Inferior parietal cortex (tissue), 1 donor: ENCODE measurements around the gene STEAP4.

Experiments
- DNase-seq: peaks from one replicate; pipeline ENCODE4 v3.0.0-alpha.2; 2016; ENCODE audit errors: extremely low spot score

Gene STEAP4

DNA sequence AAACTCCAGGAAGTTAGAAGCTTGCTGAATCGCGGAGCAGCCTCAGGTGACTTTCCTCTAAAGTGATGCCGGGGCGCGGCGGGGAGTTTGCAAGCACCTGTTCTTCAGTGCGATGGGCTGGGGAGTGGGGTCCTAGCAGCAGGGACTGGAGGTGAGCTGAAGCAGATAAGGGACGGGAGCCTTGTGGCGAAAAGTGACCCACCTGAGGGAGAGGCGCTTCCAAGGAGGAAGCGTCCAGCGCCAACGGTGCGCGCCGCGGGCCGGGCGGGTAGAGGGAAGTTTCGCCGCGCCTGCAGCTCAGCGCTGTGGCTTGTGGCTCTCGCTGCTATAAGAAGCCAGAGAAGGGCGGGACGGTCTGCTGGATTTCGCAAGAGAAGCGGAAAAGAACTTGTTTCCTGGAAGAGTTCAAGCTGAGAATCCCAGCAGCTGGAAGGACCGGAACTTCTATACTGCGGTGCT lies at the start of gene STEAP4:
Gene STEAP4, minus strand, starts transcription at position 305 of the 459 bp plus-strand sequence. CDS start 22,625 bp downstream, outside the sequence.
- DNase-seq = no peak

DNA sequence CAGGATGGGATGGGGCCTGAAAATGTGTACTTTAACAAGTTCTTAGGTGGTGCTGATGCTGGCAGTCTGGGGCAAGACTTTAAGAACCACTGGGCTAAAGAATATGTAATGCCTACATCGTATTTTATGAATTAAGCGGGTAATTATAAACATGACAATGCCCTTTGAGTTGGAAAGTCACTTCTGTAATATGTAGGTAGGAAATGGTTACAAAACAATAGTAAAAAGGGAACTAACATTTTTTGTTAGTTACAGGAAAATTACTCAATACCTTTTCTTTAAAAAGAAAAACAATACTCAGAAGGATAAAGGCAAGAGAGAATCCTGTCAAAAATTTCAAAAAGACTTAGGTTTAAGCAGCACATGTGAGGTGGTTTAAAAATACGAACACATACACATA lies 48.3 kb upstream of the STEAP4 start:
- DNase-seq = no peak

DNA sequence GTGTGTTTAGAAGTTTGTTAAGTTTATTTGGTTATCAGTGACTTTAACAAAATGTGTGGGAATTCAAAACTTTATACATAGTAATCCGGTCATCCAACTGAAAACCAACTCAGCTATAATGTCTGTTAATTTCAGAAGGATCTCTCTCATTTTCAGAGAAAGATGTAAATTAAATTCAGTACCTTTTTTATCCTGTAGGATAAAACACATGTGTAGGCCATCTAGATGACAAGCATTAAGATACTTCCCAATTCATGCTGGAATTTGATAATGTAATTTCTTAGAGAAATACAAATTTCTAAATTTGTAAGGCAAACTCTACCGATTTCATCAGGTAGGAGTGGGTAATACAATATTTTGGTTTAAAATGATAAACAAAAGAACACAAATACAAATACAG lies 43.4 kb upstream of the STEAP4 start:
- DNase-seq = no peak

DNA sequence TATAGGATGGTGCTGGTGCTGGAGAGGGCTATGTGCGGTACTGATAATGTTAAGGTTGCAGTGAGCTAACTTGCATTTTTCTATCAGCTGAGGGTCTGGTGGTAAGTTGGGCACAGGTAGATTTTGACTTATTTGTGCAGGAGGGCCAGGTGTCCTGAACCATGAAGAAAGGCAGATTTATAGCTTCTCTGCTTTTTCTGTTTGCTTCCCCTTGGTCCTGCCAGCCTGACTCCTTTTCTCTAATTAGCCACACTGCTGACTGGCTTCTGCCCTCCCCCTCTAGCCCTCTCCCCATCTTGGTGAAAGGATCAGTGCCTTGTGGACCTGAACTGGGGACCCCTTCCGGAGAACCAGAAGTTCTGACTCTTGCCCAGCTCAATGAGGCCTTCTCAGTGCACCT lies 40.8 kb upstream of the STEAP4 start:
- no peak for DNase-seq

DNA sequence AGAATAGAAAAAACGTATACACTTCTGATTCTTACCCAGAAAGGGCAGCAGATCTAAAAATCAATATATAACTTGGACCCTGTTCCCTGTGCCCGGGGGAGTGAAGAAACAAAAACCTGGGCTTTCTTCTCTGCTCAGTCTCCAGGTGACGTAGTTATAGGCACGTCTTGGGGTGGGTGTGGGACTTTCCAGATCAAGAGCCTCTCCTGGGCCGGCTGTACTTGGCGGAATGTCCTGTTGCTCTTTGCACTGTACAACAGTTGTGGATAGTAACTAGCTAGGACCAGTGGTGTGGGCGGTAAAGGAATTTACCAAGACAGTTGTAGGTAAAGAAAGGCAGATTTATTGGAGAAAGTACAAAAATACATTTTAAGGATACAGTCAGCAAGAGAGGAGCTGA lies 40.4 kb upstream of the STEAP4 start:
- DNase-seq = no peak

DNA sequence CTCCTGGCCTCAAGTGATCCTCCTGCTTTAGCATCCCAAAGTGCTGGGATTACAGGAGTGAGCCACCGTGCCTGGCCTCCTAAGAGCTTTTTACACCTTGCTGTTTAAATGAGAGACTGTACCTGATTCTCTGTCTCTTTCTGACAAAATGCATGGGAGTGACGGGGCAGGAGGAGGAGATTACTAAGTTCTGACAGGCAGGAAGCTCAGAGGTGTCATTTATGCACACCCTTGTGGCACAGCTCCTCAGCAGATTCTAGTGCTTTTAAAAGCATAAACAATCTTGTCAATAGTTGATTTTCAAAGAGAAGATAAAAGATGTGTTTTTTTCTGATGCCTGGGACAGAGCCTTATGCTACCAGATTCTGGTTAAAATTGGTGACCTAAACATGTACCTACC lies 39.7 kb upstream of the STEAP4 start:
- no peak for DNase-seq

DNA sequence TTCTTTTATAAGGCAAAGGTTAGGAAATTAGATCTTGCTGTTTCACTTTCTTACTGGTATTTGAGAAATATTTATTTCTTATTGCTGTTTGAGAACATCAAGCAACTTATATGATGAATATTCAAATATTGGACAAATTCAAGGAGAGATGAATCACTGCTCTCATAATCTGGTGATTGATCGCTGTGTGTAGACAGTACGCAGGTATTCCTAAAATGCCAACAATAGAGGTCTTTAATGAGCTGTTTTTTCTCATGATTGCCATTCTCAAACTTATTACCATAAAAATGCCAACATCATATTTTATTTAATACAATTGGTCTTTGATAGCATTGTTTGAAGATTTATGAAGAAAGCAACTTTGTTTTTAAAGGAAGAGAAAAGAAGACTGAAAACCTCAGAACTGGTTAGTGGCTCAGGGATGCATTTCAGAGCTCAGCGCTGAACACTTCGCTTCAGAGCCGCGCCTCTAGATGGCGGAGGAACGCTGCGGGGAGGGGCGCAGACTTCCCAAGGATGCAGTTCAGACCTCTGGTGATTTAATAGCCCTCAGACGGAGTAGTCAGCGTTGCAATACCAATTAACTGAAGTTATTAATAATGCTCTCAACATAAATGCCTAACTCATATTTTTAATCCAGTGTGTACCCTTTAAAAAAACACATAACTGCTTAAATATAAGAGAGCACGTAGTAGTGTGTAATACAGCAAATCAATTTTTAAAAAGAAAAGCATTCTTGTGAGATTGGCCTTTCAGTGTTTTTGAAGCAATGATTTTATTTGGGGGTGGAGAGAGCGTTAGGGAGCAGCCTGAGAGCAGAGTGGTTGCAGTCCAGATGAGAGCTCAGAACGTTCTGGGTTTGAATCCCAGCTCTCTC lies 38.5 kb upstream of the STEAP4 start:
- DNase-seq = peak; percentile 62

DNA sequence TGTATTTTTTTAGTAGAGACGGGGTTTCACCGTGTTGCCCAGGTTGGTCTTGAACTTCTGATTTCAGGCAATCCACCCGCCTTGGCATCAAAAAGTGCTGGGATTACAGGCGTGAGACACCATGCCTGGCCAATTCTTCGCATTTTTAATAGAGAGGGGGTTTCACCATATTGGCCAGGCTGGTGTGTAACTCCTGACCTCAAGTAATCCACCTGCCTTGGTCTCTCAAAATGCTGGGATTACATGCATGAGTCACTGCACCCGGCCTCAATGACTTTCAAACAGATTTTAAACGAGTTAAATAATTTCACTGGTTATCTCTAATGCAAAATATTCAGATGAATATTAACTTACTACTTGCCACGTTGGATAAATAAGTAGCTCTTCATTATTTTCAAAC lies 37.6 kb upstream of the STEAP4 start:
- no peak for DNase-seq

DNA sequence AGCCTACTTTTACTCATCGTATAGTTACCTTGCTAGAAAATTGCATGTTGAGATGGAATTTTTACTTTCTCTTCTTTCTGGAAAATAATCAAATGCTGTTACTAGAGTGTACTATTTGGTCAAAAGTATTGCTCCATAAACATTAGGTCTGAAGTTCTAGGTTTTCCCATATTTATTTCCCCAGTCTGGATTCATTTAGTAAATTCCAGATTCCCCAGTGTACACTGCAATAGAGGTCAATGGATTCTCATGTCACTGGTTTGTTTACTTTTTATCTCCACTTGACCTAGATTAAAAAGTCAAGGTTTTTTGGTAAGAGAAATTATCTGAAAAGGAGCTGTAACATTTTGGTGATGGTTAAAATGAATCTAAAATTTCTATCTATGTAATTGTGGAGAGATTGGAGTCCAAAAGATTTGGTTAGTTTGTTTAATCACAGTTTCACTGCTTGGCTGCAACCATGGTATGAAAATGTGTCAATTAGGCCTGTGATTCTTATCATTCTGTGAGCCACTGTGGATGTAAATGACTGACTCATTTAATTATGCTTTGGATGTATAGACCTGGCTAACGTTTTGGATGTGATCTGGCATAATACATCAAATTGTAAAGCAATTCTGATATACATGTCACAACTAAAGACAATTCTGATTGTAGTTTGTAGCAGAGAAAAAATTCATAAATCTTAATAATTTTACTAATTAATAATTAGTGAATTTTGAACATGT lies 32.7 kb upstream of the STEAP4 start:
- no peak for DNase-seq

DNA sequence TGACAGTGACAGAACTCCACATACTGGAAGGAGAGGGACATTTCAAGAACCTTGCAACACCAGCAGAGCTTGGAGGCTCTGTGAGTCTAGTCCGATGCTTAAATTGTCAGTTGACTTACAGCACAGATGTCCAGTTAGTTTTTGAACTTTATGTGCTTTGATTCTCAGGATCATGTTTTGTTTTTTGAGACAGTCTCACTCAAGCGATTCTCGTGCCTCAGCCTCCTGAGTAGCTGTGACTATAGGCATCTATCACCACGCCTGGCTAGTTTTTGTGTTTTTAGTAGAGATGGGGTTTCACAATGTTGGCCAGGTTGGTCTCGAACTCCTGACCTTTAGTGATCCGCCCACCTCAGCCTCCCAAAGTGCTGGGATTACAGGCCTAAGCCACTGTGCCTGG lies 31.8 kb upstream of the STEAP4 start:
- no peak for DNase-seq

DNA sequence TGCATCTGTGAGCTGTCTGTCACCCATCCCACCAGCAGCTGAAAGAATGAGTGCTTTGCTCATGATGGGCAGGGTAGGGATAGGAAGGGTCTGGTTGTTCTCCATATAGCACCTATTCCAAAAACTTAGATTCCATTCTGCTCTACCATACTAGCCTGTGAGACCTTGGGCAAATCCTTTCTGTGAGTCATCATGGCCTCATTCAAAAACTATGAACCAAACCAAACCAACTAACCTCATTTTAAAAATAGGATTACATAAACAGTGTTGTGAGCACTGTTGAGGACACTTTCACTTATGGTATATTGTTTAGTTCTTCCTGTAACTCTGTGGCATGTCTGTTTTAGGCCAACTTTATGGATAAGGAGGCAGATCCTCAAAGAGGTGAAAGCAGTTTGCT lies 30.9 kb upstream of the STEAP4 start:
- DNase-seq = no peak

DNA sequence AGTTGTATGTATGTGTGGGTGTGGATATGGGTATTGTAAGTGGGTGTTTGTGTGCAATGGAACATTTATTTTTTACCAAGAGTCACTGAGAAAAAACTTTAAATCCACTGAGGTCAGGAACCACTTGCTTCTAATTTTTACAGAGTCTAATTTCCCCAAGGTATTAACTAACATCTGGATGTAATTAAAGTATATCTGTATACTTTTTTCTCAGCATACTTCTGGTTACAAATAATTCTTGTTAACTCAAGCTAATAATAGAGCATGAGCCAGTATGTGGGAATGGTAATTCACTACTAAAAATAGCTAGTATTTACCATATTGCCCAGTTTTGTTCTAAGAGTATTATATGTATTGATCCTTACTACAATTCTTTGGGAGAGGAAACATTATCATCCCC lies 24.6 kb upstream of the STEAP4 start:
- no peak for DNase-seq

DNA sequence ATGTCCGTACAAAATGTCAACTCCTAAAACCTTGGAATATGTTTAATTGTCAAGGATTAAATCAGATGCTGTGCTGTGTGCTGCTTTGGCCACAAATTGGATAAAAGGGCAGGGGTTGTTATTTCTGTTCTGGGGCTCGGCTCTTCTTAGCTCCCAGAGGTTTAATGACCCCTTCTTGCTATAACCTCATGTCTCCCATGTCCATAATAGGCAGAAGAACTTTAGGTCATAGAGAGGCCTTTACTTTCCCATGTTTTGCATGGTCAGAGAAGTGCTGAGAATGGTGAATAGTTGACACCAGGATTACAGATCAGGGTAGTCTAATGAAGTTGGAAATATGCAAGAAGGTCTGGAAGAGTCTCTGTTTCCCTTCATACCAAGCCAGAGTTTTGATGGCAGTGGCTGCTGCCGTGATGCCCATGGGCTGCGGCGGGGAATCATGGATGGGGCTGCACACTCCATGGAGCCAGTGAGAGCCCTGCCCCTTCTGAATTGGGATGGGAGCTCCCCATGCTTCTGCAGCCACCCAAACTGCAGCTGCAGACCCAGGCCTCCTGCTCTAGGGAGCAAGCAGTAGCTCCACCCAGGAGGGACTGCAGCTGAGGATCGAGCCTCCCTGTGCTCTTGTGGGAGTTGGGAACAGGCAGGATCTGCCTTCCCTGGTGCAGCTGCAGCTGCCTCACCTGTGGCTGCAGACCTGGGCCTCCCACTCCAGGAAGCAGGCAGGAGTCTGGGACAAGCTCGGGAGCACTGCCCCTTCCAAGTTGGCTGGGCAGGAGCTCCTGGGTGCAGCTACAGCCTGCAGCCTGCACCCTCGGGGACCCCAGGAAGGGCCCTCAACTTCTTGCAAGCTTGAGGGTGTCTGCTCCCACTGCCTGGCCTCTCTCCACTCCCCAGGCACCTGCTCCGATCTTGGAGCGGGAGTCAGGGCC lies 23.1 kb upstream of the STEAP4 start:
- no peak for DNase-seq

DNA sequence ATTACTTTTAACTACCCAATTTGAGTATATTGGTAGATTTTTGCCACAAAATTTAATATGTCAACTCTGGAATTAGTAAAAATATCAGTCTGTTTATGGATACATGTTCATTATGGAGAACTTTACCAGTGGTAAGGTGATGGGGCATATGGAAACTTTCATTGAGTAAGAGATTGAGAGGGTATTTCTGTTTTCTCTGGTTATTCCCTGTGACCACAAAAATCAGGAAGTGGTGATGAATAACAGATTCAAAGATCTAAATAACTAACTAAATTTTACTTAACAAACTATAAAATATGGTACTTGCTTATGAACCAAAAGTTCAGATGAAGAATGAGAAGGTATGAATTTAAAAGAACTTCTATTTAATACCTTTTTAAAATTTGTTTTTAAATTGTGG lies 22.1 kb upstream of the STEAP4 start:
- DNase-seq = no peak

DNA sequence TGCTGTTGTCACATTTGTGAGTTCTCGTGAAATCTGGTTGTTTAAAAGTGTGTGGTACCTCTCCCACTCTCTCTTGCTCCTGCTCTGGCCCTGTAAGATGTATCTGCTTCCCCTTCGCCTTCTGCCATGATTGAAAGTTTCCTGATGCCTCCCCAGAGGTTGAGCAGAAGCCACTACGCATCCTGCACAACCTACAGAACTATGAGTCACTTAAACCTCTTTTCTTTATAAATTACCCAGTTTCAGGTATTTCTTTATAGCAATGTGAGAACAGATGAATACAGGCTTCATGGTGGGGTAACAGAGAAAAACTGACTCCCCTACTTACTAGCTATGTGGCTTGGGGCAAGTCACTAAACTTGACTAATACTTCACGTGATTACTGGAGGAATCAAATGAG lies 18.0 kb upstream of the STEAP4 start:
- no peak for DNase-seq

DNA sequence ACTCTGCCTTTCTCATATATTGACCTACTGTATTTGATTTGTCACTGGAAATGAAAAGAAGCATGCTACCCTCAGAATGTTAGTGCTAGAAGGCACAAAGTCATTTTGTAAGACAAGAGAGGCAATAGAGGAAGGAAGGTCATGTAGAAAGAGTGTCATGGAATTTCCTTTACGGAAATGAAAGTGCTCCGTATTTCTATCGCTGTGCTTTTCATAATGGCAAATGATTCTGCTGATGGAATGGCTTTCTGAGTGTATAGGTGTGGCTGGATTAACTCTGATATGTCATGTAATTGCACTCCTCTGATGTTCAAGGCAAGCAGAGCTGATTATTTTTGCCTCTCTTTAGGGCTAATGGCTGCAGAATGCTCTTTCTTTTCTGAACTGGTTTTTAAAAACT lies 15.5 kb upstream of the STEAP4 start:
- no peak for DNase-seq

DNA sequence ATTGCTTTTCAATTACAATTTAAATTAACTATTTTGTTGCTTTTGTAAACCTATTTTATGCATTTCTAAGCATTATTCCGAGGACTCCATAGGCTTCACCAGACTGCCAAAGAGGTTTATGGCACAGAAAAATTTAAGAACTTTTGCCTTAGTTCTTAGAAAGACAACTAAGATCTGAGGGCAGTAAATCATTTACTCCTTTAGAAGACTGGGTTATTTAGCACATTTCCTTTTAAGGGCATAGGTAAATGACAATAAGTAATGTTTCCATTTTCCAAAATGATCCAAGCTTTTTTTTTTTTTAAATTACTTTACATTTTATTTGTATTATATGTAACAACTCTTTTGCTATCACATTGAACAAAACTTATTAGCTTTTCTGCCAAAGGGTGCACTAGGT lies 15.0 kb upstream of the STEAP4 start:
- DNase-seq = no peak

DNA sequence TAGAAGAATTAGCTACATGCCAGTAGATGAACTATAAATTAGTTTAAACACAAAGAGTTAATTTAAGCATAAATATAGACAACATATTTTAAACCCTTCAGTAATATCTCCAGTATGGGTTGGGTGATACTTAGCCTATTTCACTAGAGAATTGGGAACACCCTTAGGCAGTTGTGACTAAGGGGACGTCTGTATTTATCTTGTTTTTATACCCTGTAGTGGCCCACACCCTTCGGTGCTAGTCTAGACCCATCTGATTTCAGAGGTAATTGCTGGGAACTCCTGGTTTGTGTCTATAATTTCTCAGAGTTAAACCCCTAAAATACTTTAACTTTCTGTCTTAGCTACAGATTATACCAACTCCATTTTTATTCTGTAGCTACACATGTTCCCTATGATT lies 11.5 kb upstream of the STEAP4 start:
- no peak for DNase-seq

DNA sequence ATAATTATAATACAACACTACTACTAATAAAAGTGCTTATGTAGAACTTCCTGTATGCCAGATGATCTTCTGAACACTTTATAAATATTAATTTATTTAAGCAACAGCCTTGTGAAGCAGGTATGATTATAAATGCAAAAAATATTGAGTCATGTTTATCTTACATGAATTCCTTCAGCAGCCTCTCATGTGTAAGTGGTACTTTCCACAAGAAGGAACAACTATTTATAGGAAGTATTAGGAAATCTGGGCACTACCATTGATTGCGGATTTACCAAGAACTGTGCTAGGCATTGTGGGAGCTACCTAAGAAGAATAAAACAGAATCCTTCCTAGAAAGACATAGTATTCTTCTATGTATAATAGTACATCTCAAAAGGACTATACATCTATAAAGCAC lies 10.7 kb upstream of the STEAP4 start:
- DNase-seq = no peak

DNA sequence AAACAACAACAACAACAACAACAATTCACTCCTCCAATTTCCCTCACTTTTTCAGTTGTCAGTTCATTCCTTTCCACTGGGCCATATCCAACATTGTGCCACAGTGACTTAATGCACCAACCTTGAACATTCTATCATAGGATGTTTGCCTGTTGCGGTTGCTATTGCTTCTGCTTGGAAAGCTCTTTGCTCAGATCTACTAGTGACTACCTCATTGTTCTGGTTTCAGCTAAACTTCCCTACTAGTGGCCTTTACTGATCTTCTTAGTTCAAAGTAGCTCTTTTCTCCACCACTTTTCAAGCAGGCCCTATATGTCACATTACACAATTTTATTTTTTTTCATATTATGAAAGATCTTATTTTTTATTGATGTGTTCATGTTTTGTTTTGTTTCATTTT lies 9.8 kb upstream of the STEAP4 start:
- no peak for DNase-seq

DNA sequence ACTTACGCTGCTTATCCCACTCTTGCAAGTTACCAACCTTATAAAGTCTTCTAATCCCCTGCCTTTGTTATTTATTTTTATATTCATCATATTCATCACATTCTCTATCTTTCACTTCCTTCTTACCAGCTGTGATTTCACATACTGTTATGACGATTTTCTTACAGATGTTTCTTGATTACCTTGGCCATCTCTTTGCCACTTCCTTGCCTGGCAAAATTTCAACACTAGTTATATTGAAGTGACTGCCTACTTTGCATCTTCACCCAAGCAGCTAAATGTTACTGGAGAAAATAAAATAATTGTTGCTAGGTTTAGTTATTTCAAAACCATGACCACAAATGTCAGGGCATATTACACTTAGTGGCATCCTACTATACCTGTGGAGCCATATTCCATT lies 8.8 kb upstream of the STEAP4 start:
- no peak for DNase-seq

DNA sequence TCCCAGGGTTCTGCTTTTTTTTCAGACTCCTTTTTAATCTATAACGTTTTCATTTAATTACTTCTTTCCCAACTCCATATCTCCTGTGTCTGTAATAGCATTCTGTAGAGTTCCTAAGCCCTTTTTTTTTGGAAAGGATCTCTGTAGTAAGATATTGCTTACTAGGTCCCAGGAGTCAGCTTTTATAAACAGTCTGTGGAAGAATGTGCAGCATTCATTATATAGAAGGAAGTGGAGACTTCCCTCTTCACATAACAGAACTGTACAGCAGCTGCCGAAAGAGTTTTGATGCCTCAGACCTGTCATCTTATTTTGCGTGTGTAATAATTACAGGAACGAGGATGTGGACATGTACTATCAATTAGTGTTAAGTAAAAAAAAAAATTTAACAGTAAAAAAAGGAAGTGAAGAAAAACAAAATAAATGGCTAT lies 7.4 kb upstream of the STEAP4 start:
- no peak for DNase-seq
